Stimulated activated naive CD8-positive, alpha-beta T cell treated with anti-CD3 and anti-CD28 coated beads, Interleukin-15, Interleukin-2, amounts not matched to agents 100 U/mL and 50 U/mL, for 24 hours (primary cell): ENCODE measurements around the gene MST1.

Experiments used
- ATAC-seq: fragments of 150-1000 bp; cut with Tn5 transposase; one replicate; pipeline ENCODE4 v1.10.0; 2021
- DNase-seq: peaks from one replicate; pipeline ENCODE4 v3.0.0; 2021

The MST1 gene

GRCh38 chr3:49674497-49674983, 14.7 kb downstream of the MST1 start:
- DNase-seq: peak; percentile 38
- peak; percentile 4 for ATAC-seq

GRCh38 chr3:49673715-49674496, 15.4 kb downstream of the MST1 start, which contains the start of gene APEH:
Gene APEH (plus strand): TSS chr3:49674351. CDS start chr3:49674402, 51 bp downstream.
- peak; percentile 98 for DNase-seq
- ATAC-seq: peak; percentile 91

- peak; percentile 0 for ATAC-seq
- peak; percentile 48 for DNase-seq
Measured at GRCh38 chr3:49673121-49673714, 16.1 kb downstream of the MST1 start.

- no peak for ATAC-seq
Measured at GRCh38 chr3:49671291-49672288, 17.7 kb downstream of the MST1 start.

GRCh38 chr3:49670940-49671290, 18.4 kb downstream of the MST1 start:
- ATAC-seq: no peak
- no peak for DNase-seq

More at GRCh38 chr3:49671291-49672288, 17.7 kb downstream of the MST1 start:
- peak; percentile 80 for DNase-seq

- DNase-seq: no peak
- no peak for ATAC-seq
Measured at GRCh38 chr3:49669352-49669751, 19.9 kb downstream of the MST1 start.

GRCh38 chr3:49668861-49669260, 20.4 kb downstream of the MST1 start:
- no peak for ATAC-seq
- DNase-seq: no peak

GRCh38 chr3:49668414-49668797, 20.9 kb downstream of the MST1 start:
- DNase-seq: no peak
- ATAC-seq: no peak

- DNase-seq (no peak), ATAC-seq (no peak)
Measured at GRCh38 chr3:49667701-49668413, 21.4 kb downstream of the MST1 start.

GRCh38 chr3:49666592-49666991, 22.7 kb downstream of the MST1 start:
- ATAC-seq: no peak
- DNase-seq: no peak

GRCh38 chr3:49665822-49666519, 23.3 kb downstream of the MST1 start:
- ATAC-seq (no peak), DNase-seq (no peak)

- ATAC-seq: no peak
- no peak for DNase-seq
Measured at GRCh38 chr3:49664300-49664699, 25.0 kb downstream of the MST1 start.

GRCh38 chr3:49663831-49664230, 25.4 kb downstream of the MST1 start:
- ATAC-seq (no peak), DNase-seq (no peak)

GRCh38 chr3:49662720-49663413, 26.4 kb downstream of the MST1 start:
- no peak for DNase-seq
- no peak for ATAC-seq

GRCh38 chr3:49662021-49662420, 27.3 kb downstream of the MST1 start:
- no peak for ATAC-seq
- DNase-seq: no peak

- DNase-seq (no peak), ATAC-seq (no peak)
Measured at GRCh38 chr3:49661281-49661680, 28.0 kb downstream of the MST1 start.

- no peak for ATAC-seq
Measured at GRCh38 chr3:49659756-49660155, 29.5 kb downstream of the MST1 start.

GRCh38 chr3:49658711-49659110, 30.6 kb downstream of the MST1 start:
- ATAC-seq (no peak), DNase-seq (no peak)

More at GRCh38 chr3:49659756-49660155, 29.5 kb downstream of the MST1 start:
- DNase-seq: no peak

- ATAC-seq (no peak), DNase-seq (no peak)
Measured at GRCh38 chr3:49657208-49657915, 31.9 kb downstream of the MST1 start.
